Small intestine (tissue), 7 donors: Measurements from ENCODE around the gene MAP4K4. TPM values are rescaled to one million over a fixed set of nuclear protein-coding genes. Genes with fewer than 3 reads are reported as not detected.

Experiments used
- DNase-seq, 2 donors: peaks; one replicate each; pipeline versions ENCODE4 v3.0.0 to v3.0.0-alpha.2; 2013
- FAIRE-seq: peaks from 2 replicates; lab custom pipeline; 2012; peaks lifted over from hg19 to GRCh38; lab: Jason Lieb, UNC
- H3K27ac ChIP-seq, 3 donors: one replicate each; pipeline ENCODE4 v1.5.1; 2013; ENCODE audit warnings: low read length in 2 of 3, mild to moderate bottlenecking in 2 of 3, control low read depth in 1 of 3, inconsistent platforms in 1 of 3, low read depth in 1 of 3, moderate library complexity in 1 of 3
- H3K27me3 ChIP-seq, 3 donors: one replicate each; pipeline ENCODE4 v1.6.1; 2013; ENCODE audit warnings: low read length in 3 of 3, inconsistent platforms in 1 of 3; ENCODE audit not compliant: control insufficient read depth in 3 of 3, insufficient read depth in 3 of 3
- H3K36me3 ChIP-seq, 3 donors: one replicate each; pipeline ENCODE4 v1.6.1; 2013; ENCODE audit warnings: low read length in 3 of 3, inconsistent platforms in 1 of 3, low read depth in 1 of 3, mild to moderate bottlenecking in 1 of 3, moderate library complexity in 1 of 3; ENCODE audit not compliant: control insufficient read depth in 3 of 3, insufficient read depth in 2 of 3
- H3K4me1 ChIP-seq, 3 donors: one replicate each; pipeline ENCODE4 v1.6.1; 2013; ENCODE audit warnings: low read length in 2 of 3, inconsistent platforms in 1 of 3, low read depth in 1 of 3, mild to moderate bottlenecking in 1 of 3, moderate library complexity in 1 of 3; ENCODE audit not compliant: control insufficient read depth in 3 of 3, insufficient read depth in 2 of 3
- H3K4me3 ChIP-seq, 3 donors: one replicate each; pipeline ENCODE4 v1.5.1; 2013; ENCODE audit warnings: low read length in 3 of 3, control low read depth in 1 of 3, inconsistent platforms in 1 of 3, low read depth in 1 of 3, mild to moderate bottlenecking in 1 of 3, moderate library complexity in 1 of 3
- H3K9me3 ChIP-seq, 2 donors: one replicate each; pipeline ENCODE4 v1.6.1; 2013; ENCODE audit warnings: low read depth in 1 of 2, low read length in 1 of 2; ENCODE audit not compliant: control insufficient read depth in 2 of 2, insufficient read depth in 1 of 2
- WGBS, 3 donors: extraction: QIAGEN DNeasy Blood & Tissue Kit; methylation state at CpG; one replicate each; pipeline ENCODE4 v1.1.7; 2013; 5-methylcytosine and 5-hydroxymethylcytosine counted together
- polyA plus RNA-seq, 4 donors: library from polyadenylated mRNA; stranded (reverse) in 3 of 4; unstranded in 1 of 4; fragments of 200-250 nt in 3 of 4; fragments of 120-200 nt in 1 of 4; gene quantifications; one replicate each; pipeline versions ENCODE4 v1.2.1 to v1.2.3, GENCODE V29; 2013
- donor health status: healthy with polysubstance abuse.
- donor health status: control.
- donor health status: control.
- donor health status: Bipolar disorder and iron deficiency.
- donor health status: healthy.

The MAP4K4 gene
- polyA plus RNA-seq, 4 donors, result 8.5 to 26.5 (median 13.8) TPM

DNA sequence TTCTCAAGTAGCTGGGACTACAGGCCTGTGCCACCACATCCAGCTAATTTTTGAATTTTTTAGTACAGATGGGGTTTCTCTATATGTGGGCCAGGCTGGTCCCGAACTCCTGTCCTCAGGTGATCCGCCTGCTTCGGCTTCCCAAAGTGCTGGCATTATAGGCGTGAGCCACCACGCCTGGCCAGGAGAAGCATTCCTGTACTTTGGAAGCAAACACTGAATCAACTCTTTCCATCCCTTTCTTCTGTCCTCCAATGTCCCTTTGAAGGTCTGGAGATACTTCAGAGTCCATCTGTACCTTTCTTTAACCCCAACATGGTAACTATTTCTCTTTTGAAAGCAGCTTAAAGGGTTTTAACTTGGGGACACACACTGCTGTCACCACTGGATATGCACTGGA, 23.6 kb upstream of the MAP4K4 start:
- no peaks in the 10 kb centered on the region for H3K36me3 ChIP-seq
- H3K4me1 ChIP-seq, result no peaks in the 10 kb centered on the region
- FAIRE-seq, result no peak
- no peak overlapping the region for H3K4me3 ChIP-seq
- no peaks in the 10 kb centered on the region for H3K27me3 ChIP-seq
- no peak overlapping the region for H3K27ac ChIP-seq
- DNase-seq, result no peak
- 92 to 98% (median 97%) methylated on average over 5 of the region's 5 CpGs for WGBS, 3 donors
- H3K9me3 ChIP-seq, result no peaks in the 10 kb centered on the region

DNA sequence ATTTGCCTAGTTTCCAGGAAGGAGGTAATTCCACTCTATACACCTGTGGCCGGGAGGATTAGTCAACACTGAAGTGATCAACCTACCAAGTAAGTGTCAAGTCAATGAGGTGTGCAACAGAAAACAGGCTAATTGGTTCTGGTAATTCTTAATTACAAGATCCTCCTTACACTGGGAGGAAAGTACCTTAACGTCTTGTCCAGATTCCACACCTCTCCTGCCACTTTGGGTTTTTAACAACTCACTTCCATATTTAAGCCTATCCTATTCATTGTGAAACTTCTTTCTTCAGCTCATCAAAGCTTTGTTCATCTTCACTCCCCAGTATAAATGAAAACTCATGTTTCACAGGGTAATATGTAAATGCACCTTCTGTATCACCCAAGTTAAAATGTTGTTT, 22.0 kb upstream of the MAP4K4 start:
- 52 to 74% (median 67%) methylated on average over 2 of the region's 2 CpGs for WGBS, 3 donors
- FAIRE-seq, result no peak

DNA sequence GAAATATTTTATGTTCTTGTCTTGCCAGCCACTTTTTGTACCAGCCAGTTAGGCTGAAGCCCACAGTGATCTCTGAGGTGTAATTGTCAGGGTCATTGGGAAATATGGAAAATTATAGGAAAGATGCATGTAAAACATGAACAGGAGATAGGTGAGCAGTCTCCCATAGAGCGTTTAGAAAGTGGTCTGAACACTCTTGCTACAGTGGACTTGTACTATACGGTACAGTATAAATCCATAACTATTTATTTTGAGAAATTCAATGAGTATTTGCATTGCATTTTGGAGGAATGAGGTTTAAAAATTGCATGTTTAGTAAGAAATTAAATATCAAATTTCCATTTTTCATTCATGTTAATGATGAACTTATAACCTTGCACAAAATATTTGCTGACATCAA, 20.8 kb upstream of the MAP4K4 start:
- H3K36me3 ChIP-seq, result no peaks in the 10 kb centered on the region
- no peak for DNase-seq
- FAIRE-seq, result no peak
- no peaks in the 10 kb centered on the region for H3K4me1 ChIP-seq
- no peak overlapping the region for H3K27ac ChIP-seq
- no peaks in the 10 kb centered on the region for H3K27me3 ChIP-seq
- no peak overlapping the region for H3K4me3 ChIP-seq
- 94 to 99% (median 95%) methylated on average over 2 of the region's 2 CpGs for WGBS, 3 donors
- no peaks in the 10 kb centered on the region for H3K9me3 ChIP-seq

More for the DNA sequence above, 22.0 kb upstream of the MAP4K4 start:
- no peaks in the 10 kb centered on the region for H3K4me1 ChIP-seq
- no peak overlapping the region for H3K4me3 ChIP-seq
- no peak overlapping the region for H3K27ac ChIP-seq
- no peak for DNase-seq
- H3K9me3 ChIP-seq, result no peaks in the 10 kb centered on the region
- H3K36me3 ChIP-seq, result no peaks in the 10 kb centered on the region
- no peaks in the 10 kb centered on the region for H3K27me3 ChIP-seq

DNA sequence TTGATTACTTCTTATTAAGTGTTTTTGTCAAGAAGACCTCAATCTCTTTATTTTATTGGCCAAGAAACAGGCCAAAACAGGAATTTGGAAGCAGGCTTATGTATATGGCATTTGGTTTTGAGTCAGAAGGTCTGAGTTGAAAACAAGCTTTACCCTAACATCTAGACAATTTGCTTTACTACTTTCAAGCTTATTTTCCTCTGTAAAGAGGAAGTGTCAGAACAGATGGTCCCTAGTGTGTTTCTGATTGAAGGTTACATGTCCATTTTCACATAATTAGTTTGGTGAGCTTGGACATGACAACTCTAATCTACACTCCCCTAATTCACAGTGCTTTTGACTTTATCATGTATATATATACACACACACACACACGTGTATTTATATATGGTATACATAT, 19.8 kb upstream of the MAP4K4 start:
- no peak for FAIRE-seq
- no peak for DNase-seq
- 23 to 37% (median 31%) methylated on average over 1 of the region's 1 CpG for WGBS, 3 donors
- Histone ChIP-seq H3K9me3 (no peaks in the 10 kb centered on the region), H3K27me3 (no peaks in the 10 kb centered on the region), H3K4me1 (no peaks in the 10 kb centered on the region), H3K36me3 (no peaks in the 10 kb centered on the region), H3K27ac (no peak overlapping the region), H3K4me3 (no peak overlapping the region)

DNA sequence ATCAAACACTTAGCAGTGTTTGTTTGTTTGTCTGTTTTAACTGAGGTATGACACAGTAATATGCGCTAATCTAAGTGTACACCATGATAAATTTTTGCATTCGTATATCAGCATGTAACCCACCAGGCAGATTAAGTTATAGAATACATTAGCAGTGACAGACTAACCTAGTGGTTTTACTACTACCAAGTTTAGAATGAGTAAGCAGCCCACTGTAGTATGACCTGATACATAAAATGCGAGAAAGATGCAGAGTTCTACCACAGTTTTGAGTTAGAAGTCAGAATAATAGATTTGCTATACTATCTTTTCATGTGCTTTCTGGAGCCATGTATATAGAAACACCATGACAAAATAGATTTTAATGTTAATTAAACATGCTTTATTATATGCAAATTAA, 19.1 kb upstream of the MAP4K4 start:
- Histone ChIP-seq H3K4me3 (no peak overlapping the region), H3K27ac (no peak overlapping the region), H3K27me3 (no peaks in the 10 kb centered on the region), H3K4me1 (no peaks in the 10 kb centered on the region), H3K36me3 (no peaks in the 10 kb centered on the region), H3K9me3 (no peaks in the 10 kb centered on the region)
- DNase-seq (no peak), FAIRE-seq (no peak)
- 90 to 96% (median 95%) methylated on average over 3 of the region's 3 CpGs for WGBS, 3 donors

DNA sequence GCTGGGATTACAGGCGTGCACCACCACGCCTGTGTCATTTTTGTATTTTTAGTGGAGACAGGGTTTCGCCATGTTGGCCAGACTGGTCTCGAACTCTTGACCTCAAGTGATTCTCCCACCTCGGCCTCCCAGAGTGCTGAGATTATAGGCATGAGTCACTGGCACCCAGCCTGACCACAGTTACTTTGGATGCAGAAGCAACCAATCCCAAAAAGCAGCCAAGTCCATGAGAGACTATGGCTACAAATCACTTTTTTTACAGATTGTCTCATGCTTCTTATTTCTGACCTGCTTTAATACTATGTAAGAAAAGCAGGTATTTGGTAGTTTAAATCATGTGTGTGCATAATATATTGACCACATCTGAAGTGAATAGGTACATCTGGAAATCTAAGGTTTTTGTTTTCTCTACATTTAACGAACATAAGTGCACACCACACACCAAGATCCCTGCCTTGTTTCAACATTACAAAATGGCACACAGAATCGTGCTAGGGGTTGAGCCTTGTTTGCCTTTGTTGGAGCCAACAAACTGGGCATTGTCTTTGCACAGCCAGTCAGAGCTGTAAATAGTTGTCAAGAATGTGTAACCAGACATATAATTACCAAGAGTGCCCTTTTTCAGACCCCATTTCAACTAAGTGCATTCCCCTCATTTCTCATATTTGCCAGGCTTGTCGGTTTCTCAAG, 18.3 kb upstream of the MAP4K4 start:
- H3K4me3 ChIP-seq, result no peak overlapping the region
- H3K4me1 ChIP-seq, result no peaks in the 10 kb centered on the region
- H3K36me3 ChIP-seq, result no peaks in the 10 kb centered on the region
- DNase-seq (no peak), FAIRE-seq (no peak)
- H3K27ac ChIP-seq, result no peak overlapping the region
- WGBS, 3 donors, result 85 to 89% (median 88%) methylated on average over 8 of the region's 8 CpGs
- H3K27me3 ChIP-seq, result no peaks in the 10 kb centered on the region
- no peaks in the 10 kb centered on the region for H3K9me3 ChIP-seq

DNA sequence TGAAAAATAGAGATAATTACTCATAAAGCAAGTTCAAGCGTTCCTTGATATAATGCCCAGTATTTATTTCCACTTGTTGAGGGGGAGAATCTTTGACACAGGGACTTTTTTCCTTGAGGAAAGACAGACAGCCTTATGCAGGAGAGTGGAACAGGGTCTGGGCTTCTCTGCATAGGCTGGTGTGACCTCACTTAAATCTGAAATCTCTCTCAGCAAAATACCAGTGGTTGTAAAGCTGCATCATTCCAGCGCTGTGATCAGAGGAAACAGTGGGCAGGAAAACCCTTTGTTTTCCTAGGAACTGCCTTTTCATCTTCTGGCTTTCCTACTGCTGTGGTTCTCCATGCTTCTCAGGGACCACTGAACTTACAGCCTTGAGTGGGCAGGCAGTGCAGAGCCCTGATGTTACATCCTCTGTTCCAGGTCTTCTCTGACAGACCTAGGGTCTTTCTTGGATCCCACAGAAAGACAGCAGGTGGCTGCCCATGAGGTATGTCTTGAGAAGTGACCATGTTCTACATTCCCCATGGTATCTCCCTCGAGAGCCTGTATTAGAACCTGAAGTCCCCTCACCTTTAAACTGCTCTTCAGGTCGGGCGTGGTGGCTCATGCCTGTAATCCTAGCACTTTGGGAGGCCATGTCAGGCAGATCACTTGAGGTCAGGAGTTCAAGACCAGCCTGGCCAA, 17.6 kb upstream of the MAP4K4 start:
- H3K4me3 ChIP-seq, result no peak overlapping the region

DNA sequence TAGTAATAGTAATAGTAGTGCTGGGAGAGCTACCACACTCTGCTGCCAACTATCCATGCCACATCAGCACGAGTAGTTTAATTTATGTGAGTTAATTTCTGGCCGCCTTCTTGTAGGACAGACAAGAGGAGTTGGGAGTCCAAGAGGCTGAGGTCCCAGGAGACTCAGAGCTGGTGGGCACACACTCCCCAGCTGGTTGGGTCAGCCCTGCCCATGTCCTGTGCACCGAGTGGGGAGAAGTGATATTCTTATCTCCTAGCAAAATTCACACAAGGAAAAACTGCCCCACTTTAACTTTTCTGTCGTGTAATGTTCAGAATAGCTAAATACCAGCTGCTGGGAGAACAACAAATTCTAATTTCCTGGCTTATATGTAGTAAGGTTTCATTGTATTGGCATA, 15.2 kb upstream of the MAP4K4 start:
- 75 to 81% (median 80%) methylated on average over 4 of the region's 4 CpGs for WGBS, 3 donors
- Histone ChIP-seq H3K4me3 (no peak overlapping the region), H3K9me3 (no peaks in the 10 kb centered on the region), H3K27ac (no peak overlapping the region), H3K27me3 (no peaks in the 10 kb centered on the region), H3K36me3 (no peaks in the 10 kb centered on the region), H3K4me1 (no peaks in the 10 kb centered on the region)
- DNase-seq (no peak), FAIRE-seq (no peak)

More for the DNA sequence above, 17.6 kb upstream of the MAP4K4 start:
- no peaks in the 10 kb centered on the region for H3K27me3 ChIP-seq
- no peak for DNase-seq
- no peaks in the 10 kb centered on the region for H3K9me3 ChIP-seq
- no peak for FAIRE-seq
- H3K27ac ChIP-seq, result no peak overlapping the region
- no peaks in the 10 kb centered on the region for H3K4me1 ChIP-seq
- no peaks in the 10 kb centered on the region for H3K36me3 ChIP-seq
- WGBS, 3 donors, result 83 to 89% (median 87%) methylated on average over 5 of the region's 5 CpGs
